Ishikawa (cell line): ENCODE measurements around the gene NUDT15.

ENCODE experiments used
- EGR1 ChIP-seq: IDR thresholded peaks from 2 replicates; pipeline ENCODE4 v1.6.1; 2012
- EP300 ChIP-seq: IDR thresholded peaks from 2 replicates; pipeline ENCODE4 v1.6.1; 2012; ENCODE audit warnings: borderline replicate concordance
- NFIC ChIP-seq: IDR thresholded peaks from 2 replicates; pipeline ENCODE4 v1.6.1; 2012
- RAD21 ChIP-seq: IDR thresholded peaks from 2 replicates; pipeline ENCODE4 v1.6.1; 2012; ENCODE audit warnings: low read depth
- TAF1 ChIP-seq: IDR thresholded peaks from 2 replicates; pipeline ENCODE4 v1.6.1; 2012; ENCODE audit warnings: low read depth, mild to moderate bottlenecking
- TCF12 ChIP-seq: IDR thresholded peaks from 2 replicates; pipeline ENCODE4 v1.6.1; 2012; ENCODE audit warnings: low read depth
- TF ChIP-seq, protein P1 (sequence below): IDR thresholded peaks from 2 replicates; pipeline ENCODE4 v1.6.1; 2012; ENCODE audit warnings: low read depth, mild to moderate bottlenecking
- TF ChIP-seq, protein P2 (sequence below): IDR thresholded peaks from 2 replicates; pipeline ENCODE4 v1.6.1; 2012

- TF ChIP-seq TAF1 = no peak
- TF ChIP-seq, protein P1, sequence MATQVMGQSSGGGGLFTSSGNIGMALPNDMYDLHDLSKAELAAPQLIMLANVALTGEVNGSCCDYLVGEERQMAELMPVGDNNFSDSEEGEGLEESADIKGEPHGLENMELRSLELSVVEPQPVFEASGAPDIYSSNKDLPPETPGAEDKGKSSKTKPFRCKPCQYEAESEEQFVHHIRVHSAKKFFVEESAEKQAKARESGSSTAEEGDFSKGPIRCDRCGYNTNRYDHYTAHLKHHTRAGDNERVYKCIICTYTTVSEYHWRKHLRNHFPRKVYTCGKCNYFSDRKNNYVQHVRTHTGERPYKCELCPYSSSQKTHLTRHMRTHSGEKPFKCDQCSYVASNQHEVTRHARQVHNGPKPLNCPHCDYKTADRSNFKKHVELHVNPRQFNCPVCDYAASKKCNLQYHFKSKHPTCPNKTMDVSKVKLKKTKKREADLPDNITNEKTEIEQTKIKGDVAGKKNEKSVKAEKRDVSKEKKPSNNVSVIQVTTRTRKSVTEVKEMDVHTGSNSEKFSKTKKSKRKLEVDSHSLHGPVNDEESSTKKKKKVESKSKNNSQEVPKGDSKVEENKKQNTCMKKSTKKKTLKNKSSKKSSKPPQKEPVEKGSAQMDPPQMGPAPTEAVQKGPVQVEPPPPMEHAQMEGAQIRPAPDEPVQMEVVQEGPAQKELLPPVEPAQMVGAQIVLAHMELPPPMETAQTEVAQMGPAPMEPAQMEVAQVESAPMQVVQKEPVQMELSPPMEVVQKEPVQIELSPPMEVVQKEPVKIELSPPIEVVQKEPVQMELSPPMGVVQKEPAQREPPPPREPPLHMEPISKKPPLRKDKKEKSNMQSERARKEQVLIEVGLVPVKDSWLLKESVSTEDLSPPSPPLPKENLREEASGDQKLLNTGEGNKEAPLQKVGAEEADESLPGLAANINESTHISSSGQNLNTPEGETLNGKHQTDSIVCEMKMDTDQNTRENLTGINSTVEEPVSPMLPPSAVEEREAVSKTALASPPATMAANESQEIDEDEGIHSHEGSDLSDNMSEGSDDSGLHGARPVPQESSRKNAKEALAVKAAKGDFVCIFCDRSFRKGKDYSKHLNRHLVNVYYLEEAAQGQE = no peak
- TF ChIP-seq, protein P2, sequence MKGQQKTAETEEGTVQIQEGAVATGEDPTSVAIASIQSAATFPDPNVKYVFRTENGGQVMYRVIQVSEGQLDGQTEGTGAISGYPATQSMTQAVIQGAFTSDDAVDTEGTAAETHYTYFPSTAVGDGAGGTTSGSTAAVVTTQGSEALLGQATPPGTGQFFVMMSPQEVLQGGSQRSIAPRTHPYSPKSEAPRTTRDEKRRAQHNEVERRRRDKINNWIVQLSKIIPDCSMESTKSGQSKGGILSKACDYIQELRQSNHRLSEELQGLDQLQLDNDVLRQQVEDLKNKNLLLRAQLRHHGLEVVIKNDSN = no peak
- no peak for TF ChIP-seq TCF12
- no peak for TF ChIP-seq EGR1
- TF ChIP-seq RAD21 = no peak
- no peak for TF ChIP-seq EP300
- TF ChIP-seq NFIC = no peak
Observed at GRCh38 chr13:47990920-47991466, 46.5 kb upstream of the NUDT15 start.
